GM12891 (cell line): ENCODE measurements around the gene TEK.

ENCODE experiments used
- POLR2A ChIP-seq: IDR thresholded peaks from 2 replicates; pipeline ENCODE4 v1.6.1; 2011; ENCODE audit warnings: low read depth, low read length, control low read depth
- POLR2AphosphoS5 ChIP-seq: IDR thresholded peaks from 2 replicates; pipeline ENCODE4 v1.6.1; 2011; ENCODE audit warnings: low read depth, low read length, control low read depth

DNA sequence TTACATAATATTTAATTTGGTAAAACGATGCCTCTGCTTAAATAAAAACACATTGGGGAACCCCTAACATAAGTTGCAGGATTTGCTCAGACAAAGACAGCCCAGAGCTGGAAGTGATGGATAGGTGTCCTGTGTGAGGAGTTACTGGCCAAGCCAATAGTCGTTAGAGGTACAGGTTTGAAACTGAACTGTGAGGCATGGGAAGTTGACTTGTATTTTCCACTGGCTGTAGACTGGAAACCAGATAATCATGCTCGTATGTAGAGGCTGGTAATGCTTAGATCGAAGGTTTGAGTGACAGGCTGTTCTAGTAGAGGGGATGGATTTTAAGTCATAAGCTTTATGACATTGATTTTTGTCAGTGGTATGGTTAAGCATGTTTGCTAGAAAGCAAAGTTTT lies 24.8 kb downstream of the TEK start:
- no peak for TF ChIP-seq POLR2AphosphoS5
- TF ChIP-seq POLR2A = no peak
